ENCODE data around the gene IMPA2.
"Not testable (repeated sequence)": the region's sequence is repeated elsewhere in the genome, so short reads cannot be mapped to it uniquely, and the experiment has no call there.

Gene IMPA2

GRCh38 chr18:11953113-11953512, 28.2 kb upstream of the IMPA2 start:
- Mint-ChIP-seq H3K36me3 (ENCODE audit: low read depth) (peaks cover 6% of the 10 kb centered on the region), H3K9me3 (peaks cover 19% of the 10 kb centered on the region), H3K4me1 (ENCODE audit: low read depth) (peaks cover 10% of the 10 kb centered on the region), H3K4me3 (no peak overlapping the region), H3K27me3 (peaks cover 1% of the 10 kb centered on the region), H3K27ac (no peak overlapping the region)
- intact Hi-C loops (cut with micrococcal nuclease) = no loop called here

- Mint-ChIP-seq H3K27me3 (no peaks in the 10 kb centered on the region), H3K4me1 (ENCODE audit: low read depth) (peaks cover 10% of the 10 kb centered on the region), H3K27ac (no peak overlapping the region), H3K4me3 (no peak overlapping the region), H3K36me3 (ENCODE audit: low read depth) (peaks cover 6% of the 10 kb centered on the region), H3K9me3 (peaks cover 30% of the 10 kb centered on the region)
- intact Hi-C loops (cut with micrococcal nuclease) = no loop called here
These were observed 25.9 kb upstream of the IMPA2 start for GRCh38 chr18:11955239-11956029.

GRCh38 chr18:11956371-11957308, 24.7 kb upstream of the IMPA2 start:
- Mint-ChIP-seq H3K4me3 (no peak overlapping the region), H3K27ac (no peak overlapping the region), H3K4me1 (ENCODE audit: low read depth) (peaks cover 10% of the 10 kb centered on the region), H3K27me3 (no peaks in the 10 kb centered on the region), H3K9me3 (peaks cover 30% of the 10 kb centered on the region), H3K36me3 (ENCODE audit: low read depth) (peaks cover 6% of the 10 kb centered on the region)
- intact Hi-C loops (cut with micrococcal nuclease) = no loop called here

- H3K27ac Mint-ChIP-seq = no peak overlapping the region
- peaks cover 6% of the 10 kb centered on the region for H3K36me3 Mint-ChIP-seq (ENCODE audit: low read depth)
- no peaks in the 10 kb centered on the region for H3K27me3 Mint-ChIP-seq
- peaks cover 10% of the 10 kb centered on the region for H3K4me1 Mint-ChIP-seq (ENCODE audit: low read depth)
- peaks cover 30% of the 10 kb centered on the region for H3K9me3 Mint-ChIP-seq
- intact Hi-C loops (cut with micrococcal nuclease) = no loop called here
- H3K4me3 Mint-ChIP-seq = no peak overlapping the region
These were observed 23.7 kb upstream of the IMPA2 start for GRCh38 chr18:11957636-11958035.

- intact Hi-C loops (cut with micrococcal nuclease); H3K27me3 Mint-ChIP-seq; H3K4me3 Mint-ChIP-seq; H3K27ac Mint-ChIP-seq; H3K4me1 Mint-ChIP-seq (ENCODE audit: low read depth); H3K36me3 Mint-ChIP-seq (ENCODE audit: low read depth): not testable (repeated sequence)
- peaks cover 30% of the 10 kb centered on the region for H3K9me3 Mint-ChIP-seq
These were observed 21.7 kb upstream of the IMPA2 start for GRCh38 chr18:11959651-11960050.

GRCh38 chr18:11960743-11961380, 20.4 kb upstream of the IMPA2 start:
- Mint-ChIP-seq H3K27ac (no peak overlapping the region), H3K36me3 (ENCODE audit: low read depth) (peaks cover 6% of the 10 kb centered on the region), H3K4me1 (ENCODE audit: low read depth) (no peaks in the 10 kb centered on the region), H3K9me3 (peaks cover 30% of the 10 kb centered on the region), H3K4me3 (no peak overlapping the region), H3K27me3 (no peaks in the 10 kb centered on the region)
- intact Hi-C loops (cut with micrococcal nuclease) = no loop called here

- Mint-ChIP-seq H3K4me1 (ENCODE audit: low read depth) (no peaks in the 10 kb centered on the region), H3K9me3 (peaks cover 16% of the 10 kb centered on the region), H3K36me3 (ENCODE audit: low read depth) (no peaks in the 10 kb centered on the region), H3K27me3 (no peaks in the 10 kb centered on the region), H3K27ac (no peak overlapping the region), H3K4me3 (no peak overlapping the region)
- intact Hi-C loops (cut with micrococcal nuclease) = no loop called here
These were observed 18.7 kb upstream of the IMPA2 start for GRCh38 chr18:11962597-11962996.

GRCh38 chr18:11963991-11964484, 17.3 kb upstream of the IMPA2 start:
- no peak overlapping the region for H3K27ac Mint-ChIP-seq
- H3K9me3 Mint-ChIP-seq = peaks cover 3% of the 10 kb centered on the region
- intact Hi-C loops (cut with micrococcal nuclease) = no loop called here
- no peaks in the 10 kb centered on the region for H3K36me3 Mint-ChIP-seq (ENCODE audit: low read depth)
- no peaks in the 10 kb centered on the region for H3K27me3 Mint-ChIP-seq
- H3K4me3 Mint-ChIP-seq = no peak overlapping the region
- H3K4me1 Mint-ChIP-seq (ENCODE audit: low read depth) = no peaks in the 10 kb centered on the region

- H3K27me3 Mint-ChIP-seq = no peaks in the 10 kb centered on the region
- H3K9me3 Mint-ChIP-seq = no peaks in the 10 kb centered on the region
- no peak overlapping the region for H3K27ac Mint-ChIP-seq
- peaks cover 6% of the 10 kb centered on the region for H3K4me1 Mint-ChIP-seq (ENCODE audit: low read depth)
- H3K4me3 Mint-ChIP-seq = no peak overlapping the region
- intact Hi-C loops (cut with micrococcal nuclease) = no loop called here
- no peaks in the 10 kb centered on the region for H3K36me3 Mint-ChIP-seq (ENCODE audit: low read depth)
These were observed 11.1 kb upstream of the IMPA2 start for GRCh38 chr18:11969904-11970835.

GRCh38 chr18:11970836-11971226, 10.5 kb upstream of the IMPA2 start:
- H3K4me3 Mint-ChIP-seq; intact Hi-C loops (cut with micrococcal nuclease); H3K9me3 Mint-ChIP-seq; H3K36me3 Mint-ChIP-seq (ENCODE audit: low read depth); H3K4me1 Mint-ChIP-seq (ENCODE audit: low read depth); H3K27ac Mint-ChIP-seq; H3K27me3 Mint-ChIP-seq: not testable (repeated sequence)

GRCh38 chr18:11972371-11973174, 8.7 kb upstream of the IMPA2 start:
- H3K27me3 Mint-ChIP-seq = no peaks in the 10 kb centered on the region
- intact Hi-C loops (cut with micrococcal nuclease) = no loop called here

GRCh38 chr18:11974741-11975325, 6.5 kb upstream of the IMPA2 start:
- Mint-ChIP-seq H3K27ac (no peak overlapping the region), H3K4me1 (ENCODE audit: low read depth) (peaks cover 16% of the 10 kb centered on the region), H3K9me3 (no peaks in the 10 kb centered on the region), H3K4me3 (no peak overlapping the region), H3K36me3 (ENCODE audit: low read depth) (no peaks in the 10 kb centered on the region), H3K27me3 (no peaks in the 10 kb centered on the region)
- intact Hi-C loops (cut with micrococcal nuclease) = no loop called here

More at GRCh38 chr18:11972371-11973174, 8.7 kb upstream of the IMPA2 start:
- Mint-ChIP-seq H3K4me3 (no peak overlapping the region), H3K27ac (no peak overlapping the region), H3K36me3 (ENCODE audit: low read depth) (no peaks in the 10 kb centered on the region), H3K9me3 (no peaks in the 10 kb centered on the region), H3K4me1 (ENCODE audit: low read depth) (peaks cover 6% of the 10 kb centered on the region)
